Neuronal stem cell (in vitro differentiated cells): ENCODE data around the gene SLC9A9.

Source experiments
- DNase-seq: peaks from one replicate; pipeline ENCODE4 v3.0.0-alpha.2; 2013; ENCODE audit warnings: low spot score
- H2AFZ ChIP-seq: one replicate; pipeline ENCODE4 v1.6.1; 2013; ENCODE audit warnings: mild to moderate bottlenecking, low read length, inconsistent platforms
- H2AK5ac ChIP-seq: 2 replicates; pipeline ENCODE4 v1.6.1; 2013; ENCODE audit warnings: low read depth, mild to moderate bottlenecking, inconsistent platforms, low read length, moderate library complexity, mixed read lengths
- H2BK120ac ChIP-seq: 2 replicates; pipeline ENCODE4 v1.6.1; 2013; ENCODE audit warnings: low read depth, mild to moderate bottlenecking, inconsistent platforms, low read length, moderate library complexity, mixed read lengths
- H2BK12ac ChIP-seq: one replicate; pipeline ENCODE4 v1.6.1; 2013; ENCODE audit warnings: low read length, inconsistent platforms
- H2BK15ac ChIP-seq: 2 replicates; pipeline ENCODE4 v1.6.1; 2013; ENCODE audit warnings: mild to moderate bottlenecking, low read length, inconsistent platforms, mixed read lengths
- H2BK5ac ChIP-seq: one replicate; pipeline ENCODE4 v1.6.1; 2013; ENCODE audit warnings: inconsistent platforms, mild to moderate bottlenecking, low read length, moderate library complexity
- H3K14ac ChIP-seq: one replicate; pipeline ENCODE4 v1.6.1; 2013; ENCODE audit warnings: low read length, inconsistent platforms
- H3K18ac ChIP-seq: 2 replicates; pipeline ENCODE4 v1.6.1; 2013; ENCODE audit warnings: low read length, inconsistent platforms
- H3K23ac ChIP-seq: 2 replicates; pipeline ENCODE4 v1.6.1; 2013; ENCODE audit warnings: low read depth, mild to moderate bottlenecking, mixed read lengths, low read length, inconsistent platforms; ENCODE audit not compliant: poor library complexity
- H3K27ac ChIP-seq: replicated peaks from 3 replicates; pipeline ENCODE4 v1.5.1; 2013; ENCODE audit warnings: low read length, inconsistent platforms
- H3K27me3 ChIP-seq, 3 experiments: 2 replicates each; pipeline ENCODE4 v1.6.1; 2013; ENCODE audit warnings: low read length in 3 of 3, mild to moderate bottlenecking in 2 of 3, inconsistent platforms in 1 of 3, low read depth in 1 of 3, mixed read lengths in 1 of 3, moderate library complexity in 1 of 3; ENCODE audit not compliant: control insufficient read depth in 3 of 3, insufficient read depth in 3 of 3
- H3K36me3 ChIP-seq, 2 donors: replicated peaks in 1 of 2; 2 replicates each; pipeline ENCODE4 v1.6.1; 2013; ENCODE audit warnings: low read length in 2 of 2; ENCODE audit not compliant: control insufficient read depth in 2 of 2, insufficient read depth in 2 of 2
- H3K4ac ChIP-seq: 2 replicates; pipeline ENCODE4 v1.6.1; 2013; ENCODE audit warnings: inconsistent platforms, mild to moderate bottlenecking, low read length, moderate library complexity
- H3K4me1 ChIP-seq, 2 donors: 1 replicate in 1 of 2; 2 replicates in 1 of 2; pipeline ENCODE4 v1.6.1; 2013; ENCODE audit warnings: low read length in 2 of 2, low read depth in 1 of 2; ENCODE audit not compliant: control insufficient read depth in 2 of 2, insufficient read depth in 1 of 2
- H3K4me2 ChIP-seq: one replicate; pipeline ENCODE4 v1.6.1; 2013; ENCODE audit warnings: mild to moderate bottlenecking, low read length, inconsistent platforms; ENCODE audit not compliant: insufficient read depth, poor library complexity, severe bottlenecking
- H3K4me3 ChIP-seq, 2 donors: 2 replicates each; pipeline ENCODE4 v1.5.1; 2013; ENCODE audit warnings: low read length in 2 of 2, mild to moderate bottlenecking in 2 of 2, inconsistent platforms in 1 of 2, moderate library complexity in 1 of 2
- H3K79me1 ChIP-seq: one replicate; pipeline ENCODE4 v1.6.1; 2013; ENCODE audit warnings: low read depth, mild to moderate bottlenecking, inconsistent platforms, low read length, moderate library complexity
- H3K9ac ChIP-seq: one replicate; pipeline ENCODE4 v1.6.1; 2013; ENCODE audit warnings: mild to moderate bottlenecking, low read depth, low read length, inconsistent platforms; ENCODE audit not compliant: poor library complexity
- H3K9me3 ChIP-seq, 2 donors: replicated peaks in 1 of 2; 2 replicates each; pipeline versions ENCODE3 to v1.6.1; 2013; ENCODE audit warnings: low read length in 2 of 2, mild to moderate bottlenecking in 2 of 2, inconsistent platforms in 1 of 2, low read depth in 1 of 2, mixed read lengths in 1 of 2, moderate library complexity in 1 of 2; ENCODE audit not compliant: control insufficient read depth in 2 of 2, insufficient read depth in 1 of 2
- H4K8ac ChIP-seq: one replicate; pipeline ENCODE4 v1.6.1; 2013; ENCODE audit warnings: low read depth, mild to moderate bottlenecking, inconsistent platforms, low read length, moderate library complexity
- H4K91ac ChIP-seq: one replicate; pipeline ENCODE4 v1.6.1; 2013; ENCODE audit warnings: low read length, low read depth, mild to moderate bottlenecking, inconsistent platforms; ENCODE audit not compliant: poor library complexity
- WGBS, 2 donors: extraction: QIAGEN DNeasy Blood & Tissue Kit; methylation state at CpG; one replicate each; pipeline ENCODE4 v1.1.7; 2013; ENCODE audit warnings: missing lambda C conversion rate in 2 of 2, mixed read lengths in 1 of 2; ENCODE audit not compliant: insufficient read length in 2 of 2, insufficient replicate concordance in 1 of 2; ENCODE audit errors: extremely low coverage in 2 of 2; 5-methylcytosine and 5-hydroxymethylcytosine counted together

SLC9A9 gene

DNA sequence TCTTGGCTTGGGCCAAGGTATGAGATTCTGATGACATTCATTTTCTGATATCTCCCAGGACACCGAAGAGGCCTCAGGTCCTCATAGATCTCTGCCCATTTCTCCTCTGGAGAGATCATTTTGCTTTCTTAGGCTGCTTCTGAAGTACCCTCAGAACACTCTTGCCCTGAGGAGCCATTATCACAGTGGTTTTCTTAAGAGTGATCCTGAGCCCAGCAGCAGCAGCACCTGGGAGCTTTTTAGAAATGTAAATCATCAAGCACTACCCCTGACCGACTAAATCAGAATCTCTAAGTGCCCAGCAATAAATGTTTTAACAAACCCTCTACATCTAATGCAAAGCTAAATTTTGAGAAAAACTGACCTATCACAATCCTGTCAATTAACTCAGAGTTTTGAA, 40.6 kb upstream of the SLC9A9 start:
- no peak overlapping the region for H2BK5ac ChIP-seq
- H3K27ac ChIP-seq: no peak overlapping the region
- H3K36me3 ChIP-seq: no peaks in the 10 kb centered on the region
- no peak overlapping the region for H4K8ac ChIP-seq
- DNase-seq: no peak
- H3K23ac ChIP-seq: no peak overlapping the region
- H3K14ac ChIP-seq: no peak overlapping the region
- H2BK15ac ChIP-seq: no peak overlapping the region
- H3K9me3 ChIP-seq: peaks cover 0 to 4% of the 10 kb centered on the region in 2 donors
- H2BK120ac ChIP-seq: no peak overlapping the region
- no peak overlapping the region for H3K4ac ChIP-seq
- no peak overlapping the region for H3K4me3 ChIP-seq
- no peaks in the 10 kb centered on the region for H3K79me1 ChIP-seq
- no peak overlapping the region for H2AK5ac ChIP-seq
- H3K9ac ChIP-seq: no peak overlapping the region
- no CpG with 5 or more reads among the region's 2 CpGs for WGBS, 2 donors
- no peak overlapping the region for H3K4me2 ChIP-seq
- H3K18ac ChIP-seq: no peak overlapping the region
- no peaks in the 10 kb centered on the region for H3K27me3 ChIP-seq
- no peak overlapping the region for H2BK12ac ChIP-seq
- no peak overlapping the region for H2AFZ ChIP-seq
- H3K4me1 ChIP-seq: peaks cover 0 to 12% of the 10 kb centered on the region in 2 donors
- H4K91ac ChIP-seq: no peak overlapping the region

DNA sequence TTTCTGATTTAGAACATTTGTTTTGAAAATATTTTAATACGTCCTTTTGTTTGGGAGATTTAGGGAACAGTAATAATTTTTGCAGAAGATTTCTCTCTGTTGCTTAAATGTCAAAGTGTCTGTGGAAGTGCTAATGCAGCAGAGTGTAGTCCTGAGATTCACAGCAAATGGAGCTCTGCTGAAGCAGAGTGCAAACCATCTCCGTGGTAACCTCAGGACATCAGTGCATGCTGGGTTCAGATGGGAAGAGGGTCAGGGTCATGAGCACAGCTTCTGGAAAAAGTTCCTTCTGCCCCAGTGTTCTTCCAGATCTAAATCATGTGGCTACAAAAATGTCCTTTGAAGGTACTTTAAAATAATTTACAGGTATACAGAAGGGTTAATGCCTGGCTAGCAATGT, 39.9 kb upstream of the SLC9A9 start:
- H2BK120ac ChIP-seq: no peak overlapping the region
- H2BK12ac ChIP-seq: no peak overlapping the region
- WGBS, 2 donors: 100% methylated on average over 1 of the region's 2 CpGs; no CpG with 5 or more reads in 1 of the 2 donors
- no peak overlapping the region for H3K18ac ChIP-seq
- H3K36me3 ChIP-seq: no peaks in the 10 kb centered on the region
- H4K91ac ChIP-seq: no peak overlapping the region
- no peak overlapping the region for H3K23ac ChIP-seq
- H3K27me3 ChIP-seq: no peaks in the 10 kb centered on the region
- no peaks in the 10 kb centered on the region for H3K79me1 ChIP-seq
- H3K9ac ChIP-seq: no peak overlapping the region
- peaks cover 0 to 4% of the 10 kb centered on the region in 2 donors for H3K9me3 ChIP-seq
- H2BK5ac ChIP-seq: no peak overlapping the region
- no peak overlapping the region for H3K4me2 ChIP-seq
- no peak overlapping the region for H2AK5ac ChIP-seq
- H3K4me1 ChIP-seq: peaks cover 0 to 12% of the 10 kb centered on the region in 2 donors
- no peak overlapping the region for H2BK15ac ChIP-seq
- H3K27ac ChIP-seq: no peak overlapping the region
- no peak overlapping the region for H3K14ac ChIP-seq
- no peak overlapping the region for H3K4me3 ChIP-seq
- H2AFZ ChIP-seq: no peak overlapping the region
- no peak overlapping the region for H3K4ac ChIP-seq
- H4K8ac ChIP-seq: no peak overlapping the region
- no peak for DNase-seq

DNA sequence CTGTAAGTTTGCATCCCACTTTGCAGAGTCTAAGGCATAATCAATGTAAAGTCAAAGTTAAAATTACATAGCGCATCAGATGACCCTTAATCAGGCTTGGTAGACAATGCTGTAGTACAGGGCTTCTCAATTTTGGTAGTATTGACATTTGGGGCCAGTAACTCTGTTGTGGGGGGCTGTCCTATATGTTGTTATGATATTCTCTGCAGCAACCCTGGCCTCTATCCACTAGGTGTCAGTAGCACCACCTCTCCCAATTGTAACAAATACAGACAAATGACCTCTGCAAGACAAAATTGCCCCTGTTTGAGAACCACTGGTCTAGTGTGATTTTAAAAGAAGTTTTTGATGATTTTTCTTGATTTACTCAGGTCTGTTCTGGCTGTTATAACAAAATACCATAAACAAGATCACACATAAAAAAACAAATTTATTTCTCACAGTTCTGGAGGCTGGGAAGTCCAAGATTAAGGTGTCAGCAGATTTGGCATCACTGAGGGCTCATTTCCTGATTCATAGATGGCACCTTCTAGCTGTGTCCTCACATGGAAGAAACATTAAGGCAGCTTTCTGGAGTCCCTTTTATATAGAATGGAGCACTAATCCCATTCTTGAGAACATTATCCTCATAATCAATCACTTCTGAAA, 37.6 kb upstream of the SLC9A9 start:
- Histone ChIP-seq H3K4me1 (peaks cover 0 to 5% of the 10 kb centered on the region in 2 donors), H2AFZ (no peak overlapping the region), H2BK5ac (no peak overlapping the region), H3K27me3 (no peaks in the 10 kb centered on the region), H3K14ac (no peak overlapping the region), H3K9ac (no peak overlapping the region), H2BK12ac (no peak overlapping the region), H3K36me3 (no peaks in the 10 kb centered on the region), H3K23ac (no peak overlapping the region), H4K8ac (no peak overlapping the region), H3K18ac (no peak overlapping the region), H2BK120ac (no peak overlapping the region), H3K4me2 (no peak overlapping the region), H2BK15ac (no peak overlapping the region), H2AK5ac (no peak overlapping the region), H3K4me3 (no peak overlapping the region), H3K79me1 (no peaks in the 10 kb centered on the region), H4K91ac (no peak overlapping the region), H3K27ac (no peak overlapping the region), H3K4ac (no peak overlapping the region), H3K9me3 (peaks cover 0 to 4% of the 10 kb centered on the region in 2 donors)
- WGBS, 2 donors: no CpG with 5 or more reads among the region's 1 CpG
- no peak for DNase-seq

DNA sequence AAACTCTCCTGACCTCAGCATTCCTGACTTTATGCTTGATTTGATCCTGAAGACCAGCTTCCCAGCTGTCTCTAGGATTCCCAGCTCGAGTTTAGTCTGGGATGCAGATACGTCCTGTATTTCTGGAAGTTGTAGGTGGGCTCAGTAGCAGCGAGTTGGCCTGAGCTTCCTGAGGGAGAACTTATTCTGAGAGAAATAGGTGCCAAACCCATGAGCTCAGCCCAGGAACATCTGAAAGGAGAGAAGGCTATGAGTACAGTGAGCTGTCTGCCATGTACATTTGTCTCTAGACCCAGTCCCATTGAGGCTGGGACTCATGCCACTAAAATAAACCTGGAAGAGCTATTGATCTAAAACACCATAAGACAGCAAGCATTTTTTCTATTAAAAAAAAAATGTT, 36.6 kb upstream of the SLC9A9 start:
- peaks cover 0 to 4% of the 10 kb centered on the region in 2 donors for H3K9me3 ChIP-seq
- WGBS, 2 donors: no CpG with 5 or more reads among the region's 3 CpGs

More for the DNA sequence above, 36.6 kb upstream of the SLC9A9 start:
- H2AFZ ChIP-seq: peak overlapping the region; percentile 0
- H3K27me3 ChIP-seq: no peaks in the 10 kb centered on the region
- no peak overlapping the region for H2BK12ac ChIP-seq
- no peak overlapping the region for H3K23ac ChIP-seq
- no peak for DNase-seq
- H3K4ac ChIP-seq: no peak overlapping the region
- no peak overlapping the region for H2BK5ac ChIP-seq
- peaks cover 0 to 5% of the 10 kb centered on the region in 2 donors for H3K4me1 ChIP-seq
- H2BK120ac ChIP-seq: no peak overlapping the region
- no peak overlapping the region for H3K14ac ChIP-seq
- no peaks in the 10 kb centered on the region for H3K79me1 ChIP-seq
- no peak overlapping the region for H3K4me2 ChIP-seq
- no peak overlapping the region for H4K91ac ChIP-seq
- no peak overlapping the region for H2AK5ac ChIP-seq
- no peak overlapping the region for H3K9ac ChIP-seq
- no peak overlapping the region for H2BK15ac ChIP-seq
- no peak overlapping the region for H3K18ac ChIP-seq
- no peak overlapping the region for H4K8ac ChIP-seq
- H3K36me3 ChIP-seq: no peaks in the 10 kb centered on the region
- no peak overlapping the region for H3K27ac ChIP-seq
- no peak overlapping the region for H3K4me3 ChIP-seq
